GM12873 (cell line): Measurements from ENCODE around the gene ADISSP.

Experiments
- CTCF ChIP-seq: IDR thresholded peaks from 2 replicates; pipeline ENCODE4 v1.5.1; 2012; ENCODE audit warnings: low read depth, mild to moderate bottlenecking, moderate library complexity, low read length, control low read depth; ENCODE audit not compliant: insufficient read depth; ENCODE audit errors: missing control alignments

Gene ADISSP

GRCh38 chr20:3811467-3812258, 44.1 kb upstream of the ADISSP start:
- no peak for TF ChIP-seq CTCF

DNA sequence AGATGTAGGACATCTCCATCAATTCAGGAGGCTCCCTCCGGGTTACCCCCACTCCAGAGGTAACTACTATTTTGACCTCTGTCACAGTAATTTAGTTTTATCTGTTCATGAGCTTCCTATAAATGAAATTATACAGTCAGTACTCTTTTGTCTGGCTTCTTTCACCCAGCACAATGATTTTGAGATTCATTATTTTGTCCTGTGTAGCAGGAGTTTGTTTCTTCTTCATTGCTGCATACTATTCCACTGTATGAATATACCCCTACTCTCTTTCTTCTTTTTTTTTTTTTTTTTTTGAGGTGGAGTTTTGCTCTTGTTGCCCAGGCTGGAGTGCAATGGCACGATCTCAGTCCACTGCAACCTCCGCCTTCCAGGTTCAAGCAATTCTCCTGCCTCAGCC, 41.0 kb upstream of the ADISSP start:
- TF ChIP-seq CTCF: no peak

- TF ChIP-seq CTCF: no peak
Observed at GRCh38 chr20:3804781-3805180, 37.2 kb upstream of the ADISSP start.

DNA sequence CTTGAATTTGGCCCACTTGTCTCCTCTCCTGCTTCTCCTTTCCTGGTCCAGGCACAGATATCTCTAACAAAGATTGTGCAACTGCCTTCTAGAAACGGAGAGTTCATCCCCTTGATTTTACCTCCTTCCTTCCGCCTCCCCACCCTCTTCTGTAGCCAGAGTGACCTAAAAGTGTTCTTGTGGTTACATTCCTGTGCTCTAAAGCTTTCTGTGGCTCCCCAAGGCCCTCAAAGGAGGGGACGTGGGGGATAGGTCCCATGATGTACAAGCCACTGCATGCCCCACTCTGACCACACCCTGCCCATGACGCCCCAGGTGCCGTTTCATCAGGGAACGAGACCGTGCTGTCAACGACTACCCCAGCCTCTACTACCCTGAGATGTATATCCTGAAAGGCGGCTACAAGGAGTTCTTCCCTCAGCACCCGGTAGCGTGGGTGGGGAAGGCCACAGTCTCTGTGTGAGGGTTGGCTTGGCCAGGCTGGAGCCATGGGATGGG, 36.8 kb upstream of the ADISSP start:
- TF ChIP-seq CTCF: no peak

DNA sequence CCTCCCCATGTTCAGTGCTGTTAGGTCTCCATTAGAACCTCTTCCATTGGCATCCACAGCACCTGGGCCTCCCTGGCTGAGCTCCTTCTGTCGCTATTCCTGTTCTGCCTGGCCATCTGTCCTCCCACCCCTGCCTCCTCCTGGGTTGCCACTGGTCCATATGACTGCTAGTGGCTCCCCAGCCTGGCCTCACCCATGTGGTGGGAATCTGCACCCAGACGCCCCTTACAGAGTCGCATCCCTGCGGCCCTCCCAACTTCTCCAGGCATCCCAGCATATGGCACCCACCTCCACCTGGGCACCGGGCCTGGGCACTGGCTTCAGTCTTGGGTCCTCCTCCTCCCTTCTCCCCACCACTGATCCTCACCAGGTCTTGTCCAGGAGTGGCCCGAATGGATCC, 36.3 kb upstream of the ADISSP start:
- TF ChIP-seq CTCF: no peak

DNA sequence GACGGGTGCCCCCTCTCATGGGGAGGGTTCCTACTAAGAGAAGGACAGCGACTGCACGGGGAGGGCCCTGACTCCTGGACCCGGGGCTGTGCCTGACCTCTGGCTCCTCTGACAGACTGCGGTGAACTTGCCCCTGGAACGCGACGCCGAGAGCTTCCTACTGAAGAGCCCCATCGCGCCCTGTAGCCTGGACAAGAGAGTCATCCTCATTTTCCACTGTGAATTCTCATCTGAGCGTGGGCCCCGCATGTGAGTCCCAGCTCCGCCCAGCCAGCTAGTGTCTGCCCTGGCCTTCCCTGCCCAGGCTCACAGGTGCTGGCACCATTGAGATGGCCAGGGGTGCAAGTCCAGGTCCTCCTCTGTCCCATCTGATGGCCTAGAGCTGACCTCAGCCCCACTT, 35.7 kb upstream of the ADISSP start:
- TF ChIP-seq CTCF: no peak

DNA sequence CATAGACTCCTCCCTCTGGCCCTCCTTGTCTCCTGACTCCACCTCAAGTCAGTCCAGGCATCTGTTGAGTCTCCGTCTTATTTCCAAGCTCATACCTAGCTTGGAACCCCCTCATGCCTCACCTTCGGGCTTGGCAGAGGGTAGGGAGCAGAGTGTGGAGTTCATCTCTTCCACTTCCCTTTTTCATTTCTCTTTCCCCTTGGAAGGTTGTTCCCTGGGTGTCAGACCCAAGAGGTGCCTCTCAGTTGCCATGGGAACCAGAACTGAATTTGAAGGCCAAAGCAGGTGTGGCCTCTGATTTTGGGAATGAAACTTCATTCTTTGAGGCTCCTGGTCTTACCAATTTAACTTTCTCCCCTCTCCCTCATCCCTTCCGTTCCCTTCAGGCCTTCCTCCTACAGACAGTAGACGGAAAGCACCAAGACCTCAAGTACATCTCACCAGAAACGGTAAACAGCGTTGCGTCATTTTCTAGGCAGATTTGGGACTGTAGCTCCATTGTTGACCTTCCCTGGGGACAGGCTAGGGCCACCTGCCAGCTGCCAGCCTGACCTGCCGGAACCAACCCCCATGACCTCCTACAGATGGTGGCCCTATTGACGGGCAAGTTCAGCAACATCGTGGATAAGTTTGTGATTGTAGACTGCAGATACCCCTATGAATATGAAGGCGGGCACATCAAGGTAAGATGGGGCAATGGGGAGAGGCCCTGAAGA, 35.1 kb upstream of the ADISSP start:
- no peak for TF ChIP-seq CTCF
